Cardiac fibroblast (primary cell): ENCODE data around the gene SLC35F4.

ENCODE experiments used
- DNase-seq, 2 donors: peaks; one replicate each; pipeline versions ENCODE4 v3.0.0 to v3.0.0-alpha.2; 2010; ENCODE audit warnings: low read depth in 2 of 2
- H3K4me3 ChIP-seq, 2 donors: replicated peaks in 1 of 2; 1 replicate in 1 of 2; 2 replicates in 1 of 2; pipeline ENCODE4 v1.5.1; 2011; ENCODE audit warnings: low read depth in 2 of 2, low read length in 2 of 2, mild to moderate bottlenecking in 2 of 2, moderate library complexity in 1 of 2
- TF ChIP-seq, protein P1 (sequence below): IDR thresholded peaks from one replicate; pipeline ENCODE4 v1.5.1; 2011; ENCODE audit warnings: low read depth, mild to moderate bottlenecking, low read length, inconsistent platforms

The SLC35F4 gene

DNA sequence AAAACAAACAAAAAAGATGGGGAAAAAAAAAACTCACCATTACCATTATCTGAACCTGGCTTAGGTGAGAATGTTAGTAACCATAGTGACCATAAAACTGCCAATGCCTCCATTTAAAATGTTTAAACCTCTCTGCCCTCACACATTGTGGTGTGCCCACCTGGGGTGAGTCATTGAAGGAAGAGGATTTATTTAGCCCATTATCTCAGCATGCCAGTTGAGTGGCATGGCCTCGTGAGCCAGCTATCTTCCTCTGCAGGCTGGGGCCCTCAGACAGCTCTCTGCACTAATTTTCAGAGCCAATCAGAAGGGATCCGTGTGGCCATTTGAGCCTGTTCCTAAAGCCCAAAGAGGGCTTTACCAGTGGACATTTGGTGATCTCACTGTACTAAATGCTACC, 290.4 kb downstream of the SLC35F4 start:
- TF ChIP-seq, protein P1, sequence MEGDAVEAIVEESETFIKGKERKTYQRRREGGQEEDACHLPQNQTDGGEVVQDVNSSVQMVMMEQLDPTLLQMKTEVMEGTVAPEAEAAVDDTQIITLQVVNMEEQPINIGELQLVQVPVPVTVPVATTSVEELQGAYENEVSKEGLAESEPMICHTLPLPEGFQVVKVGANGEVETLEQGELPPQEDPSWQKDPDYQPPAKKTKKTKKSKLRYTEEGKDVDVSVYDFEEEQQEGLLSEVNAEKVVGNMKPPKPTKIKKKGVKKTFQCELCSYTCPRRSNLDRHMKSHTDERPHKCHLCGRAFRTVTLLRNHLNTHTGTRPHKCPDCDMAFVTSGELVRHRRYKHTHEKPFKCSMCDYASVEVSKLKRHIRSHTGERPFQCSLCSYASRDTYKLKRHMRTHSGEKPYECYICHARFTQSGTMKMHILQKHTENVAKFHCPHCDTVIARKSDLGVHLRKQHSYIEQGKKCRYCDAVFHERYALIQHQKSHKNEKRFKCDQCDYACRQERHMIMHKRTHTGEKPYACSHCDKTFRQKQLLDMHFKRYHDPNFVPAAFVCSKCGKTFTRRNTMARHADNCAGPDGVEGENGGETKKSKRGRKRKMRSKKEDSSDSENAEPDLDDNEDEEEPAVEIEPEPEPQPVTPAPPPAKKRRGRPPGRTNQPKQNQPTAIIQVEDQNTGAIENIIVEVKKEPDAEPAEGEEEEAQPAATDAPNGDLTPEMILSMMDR = no peak
- no peak overlapping the region for H3K4me3 ChIP-seq
- no peak for DNase-seq

DNA sequence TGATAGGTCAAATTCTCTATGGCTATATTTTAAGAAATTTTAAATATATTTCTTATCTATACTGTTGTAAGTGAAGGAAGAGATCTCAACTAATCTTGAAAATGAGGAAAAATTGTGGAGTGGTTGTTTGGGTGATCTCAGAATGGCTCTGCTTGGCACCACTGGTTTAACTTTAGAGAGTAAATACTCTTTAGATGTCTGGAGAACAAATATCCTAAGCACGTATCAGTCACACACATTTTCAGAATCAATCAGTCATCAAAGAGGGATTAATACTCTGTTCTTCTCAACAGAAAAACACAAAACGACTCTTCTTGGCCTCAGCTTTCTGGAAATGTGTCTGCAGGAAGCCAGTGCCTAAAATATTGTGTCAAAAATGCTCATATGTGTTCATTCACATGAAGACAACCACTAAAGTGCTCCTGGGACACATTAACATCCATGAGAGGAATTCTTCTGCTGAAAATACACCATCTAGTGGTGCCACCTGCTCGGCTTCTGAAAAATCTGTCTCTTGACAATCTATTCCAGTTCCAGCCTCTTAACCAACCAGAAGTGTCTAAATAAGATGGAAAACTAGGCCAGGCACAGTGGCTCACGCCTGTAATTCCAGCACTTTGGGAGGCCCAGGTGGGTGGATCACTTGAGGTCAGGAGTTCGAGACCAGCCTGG, 291.1 kb downstream of the SLC35F4 start:
- no peak overlapping the region for H3K4me3 ChIP-seq
- TF ChIP-seq, protein P1 = no peak
- no peak for DNase-seq

DNA sequence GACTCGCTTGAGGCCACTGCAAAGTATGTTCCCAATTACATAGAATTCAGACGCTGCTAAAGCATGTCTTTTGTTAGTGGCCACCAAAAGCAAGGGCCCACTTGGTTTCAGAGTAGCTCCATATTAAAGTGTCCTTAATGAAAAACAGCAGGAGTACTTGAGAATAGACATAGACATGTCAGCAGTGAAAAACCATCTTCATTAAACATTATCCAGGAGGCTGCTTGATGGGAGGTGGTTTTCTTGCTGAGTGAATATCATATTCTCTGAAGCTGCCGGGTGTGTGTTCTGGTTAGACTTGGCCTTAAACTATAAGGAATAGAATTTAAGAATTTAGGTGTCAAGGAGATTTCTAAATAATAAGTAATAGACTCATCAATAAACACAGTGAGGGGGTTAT, 292.7 kb downstream of the SLC35F4 start:
- no peak overlapping the region for H3K4me3 ChIP-seq
- no peak for DNase-seq
- TF ChIP-seq, protein P1 = no peak

DNA sequence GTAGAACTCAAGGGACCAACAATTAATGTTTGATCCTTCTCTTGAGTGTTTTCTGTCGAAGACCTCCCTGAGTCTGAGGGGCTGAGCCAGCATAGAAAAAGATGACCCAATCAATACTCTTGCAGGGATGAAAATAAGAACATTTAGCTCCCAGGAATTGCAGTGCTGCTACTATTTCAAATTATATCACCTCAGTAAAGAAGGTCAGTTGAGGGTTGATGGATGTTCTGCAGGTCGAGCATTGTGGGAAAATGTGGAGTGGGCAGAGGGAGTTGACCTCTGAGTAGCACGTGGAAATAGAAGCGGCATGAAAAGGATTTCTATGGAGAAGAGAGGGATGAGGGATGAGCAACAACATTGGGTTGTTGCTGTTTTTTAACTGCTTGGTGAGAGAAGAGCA, 297.3 kb downstream of the SLC35F4 start:
- TF ChIP-seq, protein P1 = no peak
- H3K4me3 ChIP-seq = no peak overlapping the region
- DNase-seq = no peak

DNA sequence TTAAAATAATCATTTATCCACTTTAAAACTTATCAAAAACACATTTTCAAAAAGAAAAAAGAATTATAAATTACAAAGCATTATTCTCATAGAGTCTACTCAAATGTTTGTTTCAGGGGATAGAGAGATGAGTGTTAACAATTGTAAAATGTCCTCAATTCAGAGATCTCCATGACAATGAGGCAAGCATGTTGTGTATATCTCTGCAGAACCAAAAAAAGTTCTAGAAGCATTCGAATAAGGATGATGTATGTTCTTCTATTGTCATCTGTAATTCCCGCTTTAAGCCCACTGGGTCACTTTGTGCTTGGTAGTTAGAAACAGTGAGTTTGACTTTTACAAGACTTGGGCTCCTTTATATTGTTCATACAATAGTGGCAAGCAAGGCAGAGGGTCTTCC, 298.7 kb downstream of the SLC35F4 start:
- DNase-seq = no peak
- TF ChIP-seq, protein P1 = no peak
- no peak overlapping the region for H3K4me3 ChIP-seq

DNA sequence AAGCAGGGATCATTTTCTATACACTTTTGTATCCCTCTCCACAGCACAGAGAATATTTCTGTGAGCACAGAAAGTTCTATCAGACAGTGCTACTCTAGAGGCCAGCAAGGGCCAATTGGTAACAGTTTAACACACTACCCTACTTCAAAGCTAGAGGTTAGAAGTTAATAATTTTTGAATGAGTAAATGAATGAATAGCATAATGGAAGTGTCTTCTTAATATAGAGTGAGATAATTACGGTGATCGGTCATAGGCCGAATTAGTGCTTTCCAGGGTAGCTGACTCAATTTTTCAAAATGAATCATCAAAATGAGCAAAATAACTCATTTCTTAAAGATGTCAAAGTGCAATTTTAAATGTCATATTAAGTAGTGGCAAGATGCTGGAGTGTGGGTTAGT, 305.2 kb downstream of the SLC35F4 start:
- no peak overlapping the region for H3K4me3 ChIP-seq
- TF ChIP-seq, protein P1 = no peak
- DNase-seq = no peak

DNA sequence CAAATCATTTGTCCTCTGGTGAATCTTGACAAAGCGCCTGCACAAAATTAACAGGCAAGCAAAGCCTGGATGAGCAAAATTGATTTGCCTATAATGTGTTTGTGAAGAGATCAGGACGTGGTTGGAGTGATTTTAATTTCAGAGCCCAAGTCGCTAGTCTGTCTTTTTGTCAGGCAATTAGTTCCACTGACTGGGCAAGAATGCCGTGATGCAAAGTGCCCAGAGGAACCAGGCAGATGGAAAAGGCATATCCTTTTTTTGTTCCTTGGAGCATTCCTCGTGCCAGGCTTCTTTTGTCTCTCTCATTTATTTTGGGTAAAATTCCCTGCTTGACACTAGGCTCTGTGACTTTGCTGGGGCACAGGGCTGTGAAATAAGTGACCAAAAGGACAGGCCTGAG, 306.3 kb downstream of the SLC35F4 start:
- H3K4me3 ChIP-seq = no peak overlapping the region
- no peak for DNase-seq
- TF ChIP-seq, protein P1 = no peak
